Astrocyte of the cerebellum (primary cell): ENCODE results near the gene TSHZ3.

Experiments used
- DNase-seq: peaks from one replicate; pipeline ENCODE4 v3.0.0-alpha.2; 2011; ENCODE audit warnings: low read depth
- H3K4me3 ChIP-seq: 2 replicates; pipeline ENCODE4 v1.5.1; 2011; ENCODE audit warnings: mild to moderate bottlenecking, low read depth, low read length, moderate library complexity
- in situ Hi-C: cut with HindIII; loops from 2 replicates; pipeline ENCODE4 v1.10.0; 2017; ENCODE audit warnings: low sequenced_read_pairs
- TF ChIP-seq, protein P1 (sequence below): IDR thresholded peaks from 2 replicates; pipeline ENCODE4 v1.5.1; 2012; ENCODE audit warnings: low read length, low read depth, moderate library complexity, mild to moderate bottlenecking; ENCODE audit errors: missing control alignments

The TSHZ3 gene

GRCh38 chr19:31334101-31334848, 15.0 kb downstream of the TSHZ3 start:
- in situ Hi-C loops, result no loop called here
- peak; percentile 53 for DNase-seq
- no peak overlapping the region for H3K4me3 ChIP-seq
- TF ChIP-seq, protein P1, sequence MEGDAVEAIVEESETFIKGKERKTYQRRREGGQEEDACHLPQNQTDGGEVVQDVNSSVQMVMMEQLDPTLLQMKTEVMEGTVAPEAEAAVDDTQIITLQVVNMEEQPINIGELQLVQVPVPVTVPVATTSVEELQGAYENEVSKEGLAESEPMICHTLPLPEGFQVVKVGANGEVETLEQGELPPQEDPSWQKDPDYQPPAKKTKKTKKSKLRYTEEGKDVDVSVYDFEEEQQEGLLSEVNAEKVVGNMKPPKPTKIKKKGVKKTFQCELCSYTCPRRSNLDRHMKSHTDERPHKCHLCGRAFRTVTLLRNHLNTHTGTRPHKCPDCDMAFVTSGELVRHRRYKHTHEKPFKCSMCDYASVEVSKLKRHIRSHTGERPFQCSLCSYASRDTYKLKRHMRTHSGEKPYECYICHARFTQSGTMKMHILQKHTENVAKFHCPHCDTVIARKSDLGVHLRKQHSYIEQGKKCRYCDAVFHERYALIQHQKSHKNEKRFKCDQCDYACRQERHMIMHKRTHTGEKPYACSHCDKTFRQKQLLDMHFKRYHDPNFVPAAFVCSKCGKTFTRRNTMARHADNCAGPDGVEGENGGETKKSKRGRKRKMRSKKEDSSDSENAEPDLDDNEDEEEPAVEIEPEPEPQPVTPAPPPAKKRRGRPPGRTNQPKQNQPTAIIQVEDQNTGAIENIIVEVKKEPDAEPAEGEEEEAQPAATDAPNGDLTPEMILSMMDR, result no peak

DNA sequence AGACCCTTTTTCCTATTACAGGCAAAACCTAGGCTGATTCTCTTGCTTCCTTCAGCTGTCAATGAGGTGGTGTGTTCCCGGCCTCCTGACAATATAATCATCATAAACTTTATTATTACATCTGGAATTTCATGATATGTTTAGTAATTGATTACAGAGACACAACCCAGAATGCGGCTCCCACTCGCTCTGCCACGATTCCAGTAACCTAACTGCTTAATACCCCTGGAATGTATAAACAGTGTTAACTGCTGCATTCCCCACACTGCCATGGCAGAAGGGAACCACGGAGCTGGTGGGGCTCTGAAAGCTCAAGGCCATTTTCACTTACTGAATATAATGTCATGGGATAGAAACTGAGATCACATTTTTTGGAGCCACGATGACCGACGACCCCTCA, 17.1 kb downstream of the TSHZ3 start:
- in situ Hi-C loops, result no loop called here
- TF ChIP-seq, protein P1, result no peak
- no peak for DNase-seq

DNA sequence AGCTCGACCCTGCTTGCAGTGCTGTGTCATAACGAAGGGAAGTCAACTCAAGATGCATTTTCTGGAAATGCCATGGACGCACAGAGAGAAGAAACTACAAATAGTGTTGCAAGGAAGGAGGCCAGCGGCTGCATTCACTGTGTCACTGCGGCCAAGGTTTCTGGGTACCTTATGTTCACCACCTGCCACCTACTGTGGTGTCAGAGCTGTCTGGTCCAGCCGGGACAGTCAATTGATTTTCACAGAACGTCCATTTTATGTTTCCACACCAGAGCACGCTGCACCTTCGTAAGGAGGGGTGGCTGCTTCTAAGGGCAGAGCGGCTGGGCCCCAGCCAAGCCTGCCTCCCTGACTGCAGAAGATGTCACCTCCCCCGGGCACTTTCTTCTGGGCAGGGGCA, 17.7 kb downstream of the TSHZ3 start:
- no peak overlapping the region for H3K4me3 ChIP-seq
- TF ChIP-seq, protein P1, result no peak
- in situ Hi-C loops, result no loop called here
- no peak for DNase-seq

More for the DNA sequence above, 17.1 kb downstream of the TSHZ3 start:
- H3K4me3 ChIP-seq, result no peak overlapping the region

DNA sequence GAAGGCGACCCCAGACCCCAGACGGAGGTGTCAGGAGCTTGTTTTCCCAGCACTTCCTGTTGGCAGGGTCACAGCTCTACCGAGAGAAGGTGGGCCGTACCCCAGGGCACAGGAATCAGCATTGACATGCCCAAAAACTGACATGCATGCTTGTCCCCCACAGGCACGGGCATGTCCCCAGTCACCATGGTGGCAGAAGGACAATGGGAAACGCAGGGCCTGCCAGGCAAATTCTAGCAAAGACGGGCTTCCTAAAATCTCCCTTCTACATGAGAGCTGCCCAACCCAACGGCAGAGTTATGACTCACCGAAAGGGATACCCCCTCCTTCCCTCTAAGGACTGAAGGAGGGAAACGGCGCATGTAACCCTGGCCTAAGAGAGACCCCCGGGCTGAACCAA, 18.5 kb downstream of the TSHZ3 start:
- TF ChIP-seq, protein P1, result no peak
- DNase-seq, result no peak
- no peak overlapping the region for H3K4me3 ChIP-seq
- in situ Hi-C loops, result no loop called here

DNA sequence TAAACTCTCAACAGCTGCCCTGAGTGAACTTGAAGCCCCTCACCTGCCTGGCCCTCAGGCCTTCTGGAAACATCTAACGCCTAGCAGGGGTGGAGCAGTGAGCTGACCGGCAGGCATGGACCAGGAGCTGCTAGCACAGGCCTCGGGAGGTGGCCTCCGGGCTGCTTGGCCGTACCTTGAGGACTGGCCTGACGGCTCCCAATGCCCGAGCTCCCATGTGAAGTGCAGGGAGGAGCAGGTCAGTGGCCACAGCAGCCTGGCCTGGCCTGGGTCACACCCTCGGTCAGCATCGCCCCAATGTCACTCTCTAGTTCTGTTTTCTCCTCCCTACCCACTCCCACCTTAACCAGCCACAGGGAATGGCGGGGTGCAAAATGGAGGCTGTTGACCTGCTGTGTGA, 19.0 kb downstream of the TSHZ3 start:
- TF ChIP-seq, protein P1, result no peak
- in situ Hi-C loops, result no loop called here
- no peak for DNase-seq
- H3K4me3 ChIP-seq, result no peak overlapping the region

GRCh38 chr19:31329819-31330218, 19.4 kb downstream of the TSHZ3 start:
- TF ChIP-seq, protein P1, result no peak
- in situ Hi-C loops, result loop anchor here (5.0 kb wide), 1 partner anchor 58 kb away; no protein-coding TSS in a partner anchor

DNA sequence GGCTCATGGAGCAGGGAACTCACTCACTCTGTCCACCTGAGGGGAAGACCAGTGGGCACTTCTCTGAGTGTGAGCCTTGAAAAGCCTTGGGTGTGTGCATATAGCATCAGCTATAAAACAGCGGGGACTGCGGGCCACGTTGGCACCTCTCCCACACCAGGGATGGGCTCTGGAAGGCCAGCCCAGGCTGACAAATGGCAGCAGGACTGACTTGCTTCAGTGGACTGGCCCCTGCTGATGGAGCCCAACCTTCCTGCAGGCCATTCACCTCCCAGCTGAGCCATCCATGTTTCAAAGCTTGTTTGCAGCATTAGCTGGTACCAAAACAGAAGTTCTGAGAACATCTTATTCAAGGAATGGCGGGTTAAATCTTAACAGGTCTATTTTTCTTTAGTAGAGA, 21.0 kb downstream of the TSHZ3 start:
- no peak for DNase-seq
- in situ Hi-C loops, result loop anchor here (5.0 kb wide), 1 partner anchor 56 kb away; no protein-coding TSS in a partner anchor

More at GRCh38 chr19:31329819-31330218, 19.4 kb downstream of the TSHZ3 start:
- H3K4me3 ChIP-seq, result no peak overlapping the region
- no peak for DNase-seq

More for the DNA sequence above, 21.0 kb downstream of the TSHZ3 start:
- TF ChIP-seq, protein P1, result no peak
- no peak overlapping the region for H3K4me3 ChIP-seq
